ENCODE measurements around the gene RASIP1. TPM values are rescaled to one million over a fixed set of nuclear protein-coding genes. Genes with fewer than 3 reads are reported as not detected.
"Not testable (repeated sequence)": the region's sequence is repeated elsewhere in the genome, so short reads cannot be mapped to it uniquely, and the experiment has no call there.

Gene RASIP1, protein sequence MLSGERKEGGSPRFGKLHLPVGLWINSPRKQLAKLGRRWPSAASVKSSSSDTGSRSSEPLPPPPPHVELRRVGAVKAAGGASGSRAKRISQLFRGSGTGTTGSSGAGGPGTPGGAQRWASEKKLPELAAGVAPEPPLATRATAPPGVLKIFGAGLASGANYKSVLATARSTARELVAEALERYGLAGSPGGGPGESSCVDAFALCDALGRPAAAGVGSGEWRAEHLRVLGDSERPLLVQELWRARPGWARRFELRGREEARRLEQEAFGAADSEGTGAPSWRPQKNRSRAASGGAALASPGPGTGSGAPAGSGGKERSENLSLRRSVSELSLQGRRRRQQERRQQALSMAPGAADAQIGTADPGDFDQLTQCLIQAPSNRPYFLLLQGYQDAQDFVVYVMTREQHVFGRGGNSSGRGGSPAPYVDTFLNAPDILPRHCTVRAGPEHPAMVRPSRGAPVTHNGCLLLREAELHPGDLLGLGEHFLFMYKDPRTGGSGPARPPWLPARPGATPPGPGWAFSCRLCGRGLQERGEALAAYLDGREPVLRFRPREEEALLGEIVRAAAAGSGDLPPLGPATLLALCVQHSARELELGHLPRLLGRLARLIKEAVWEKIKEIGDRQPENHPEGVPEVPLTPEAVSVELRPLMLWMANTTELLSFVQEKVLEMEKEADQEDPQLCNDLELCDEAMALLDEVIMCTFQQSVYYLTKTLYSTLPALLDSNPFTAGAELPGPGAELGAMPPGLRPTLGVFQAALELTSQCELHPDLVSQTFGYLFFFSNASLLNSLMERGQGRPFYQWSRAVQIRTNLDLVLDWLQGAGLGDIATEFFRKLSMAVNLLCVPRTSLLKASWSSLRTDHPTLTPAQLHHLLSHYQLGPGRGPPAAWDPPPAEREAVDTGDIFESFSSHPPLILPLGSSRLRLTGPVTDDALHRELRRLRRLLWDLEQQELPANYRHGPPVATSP
- total RNA-seq = 0.07 and 0.12 TPM in 2 replicates

DNA sequence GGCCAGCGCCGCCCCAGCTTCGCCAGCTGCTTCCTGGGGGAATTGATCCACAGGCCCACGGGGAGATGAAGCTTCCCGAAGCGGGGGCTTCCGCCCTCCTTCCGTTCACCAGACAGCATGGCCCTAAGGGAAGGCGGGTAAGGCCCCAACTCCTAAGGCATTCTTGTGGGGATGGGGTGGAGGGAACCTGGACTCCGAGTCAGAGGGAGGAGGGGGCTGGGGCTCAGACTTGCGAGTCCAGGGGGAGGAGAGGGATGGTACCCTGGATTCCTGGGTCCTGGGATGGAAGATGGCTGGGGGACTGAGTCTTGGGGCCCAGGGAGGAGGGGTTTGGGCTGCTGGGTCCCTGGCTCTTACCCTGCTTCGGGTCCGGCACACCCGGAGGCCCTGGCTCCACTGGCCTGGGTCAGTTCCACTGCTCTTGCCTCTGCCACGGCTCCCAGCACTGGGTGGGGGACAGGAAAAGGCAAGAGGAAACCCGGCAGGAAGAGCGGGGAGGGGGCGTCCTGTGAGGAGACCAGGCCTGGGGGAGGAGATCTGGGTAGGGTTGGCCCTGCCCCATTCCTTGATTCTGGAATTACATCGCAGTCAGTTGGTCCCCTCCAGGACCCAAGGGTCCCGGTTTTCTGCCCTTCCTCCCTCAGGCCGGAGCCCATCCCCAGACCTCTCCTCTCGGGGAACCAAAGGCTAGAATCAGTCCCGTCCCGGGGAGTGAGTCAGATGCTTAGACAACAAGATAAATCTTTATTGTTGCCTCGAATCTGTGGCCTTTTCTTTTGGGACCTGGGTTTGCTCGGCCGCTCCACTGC is at the start of gene RASIP1:
Gene RASIP1, minus strand, starts transcription at position 447 of the 809 bp plus-strand sequence. Its CDS starts 328 bp downstream, at position 119.
- peaks cover 12% of the 10 kb centered on the region for H3K27me3 Mint-ChIP-seq
- intact Hi-C loops (cut with micrococcal nuclease) = no loop called here
- H3K9me3 Mint-ChIP-seq = peaks cover under 1% of the 10 kb centered on the region
- ATAC-seq (ENCODE audit: low read depth) (no peak), DNase-seq (no peak)
- H3K36me3 Mint-ChIP-seq (ENCODE audit: low read depth) = no peaks in the 10 kb centered on the region
- TF ChIP-seq, protein P1, sequence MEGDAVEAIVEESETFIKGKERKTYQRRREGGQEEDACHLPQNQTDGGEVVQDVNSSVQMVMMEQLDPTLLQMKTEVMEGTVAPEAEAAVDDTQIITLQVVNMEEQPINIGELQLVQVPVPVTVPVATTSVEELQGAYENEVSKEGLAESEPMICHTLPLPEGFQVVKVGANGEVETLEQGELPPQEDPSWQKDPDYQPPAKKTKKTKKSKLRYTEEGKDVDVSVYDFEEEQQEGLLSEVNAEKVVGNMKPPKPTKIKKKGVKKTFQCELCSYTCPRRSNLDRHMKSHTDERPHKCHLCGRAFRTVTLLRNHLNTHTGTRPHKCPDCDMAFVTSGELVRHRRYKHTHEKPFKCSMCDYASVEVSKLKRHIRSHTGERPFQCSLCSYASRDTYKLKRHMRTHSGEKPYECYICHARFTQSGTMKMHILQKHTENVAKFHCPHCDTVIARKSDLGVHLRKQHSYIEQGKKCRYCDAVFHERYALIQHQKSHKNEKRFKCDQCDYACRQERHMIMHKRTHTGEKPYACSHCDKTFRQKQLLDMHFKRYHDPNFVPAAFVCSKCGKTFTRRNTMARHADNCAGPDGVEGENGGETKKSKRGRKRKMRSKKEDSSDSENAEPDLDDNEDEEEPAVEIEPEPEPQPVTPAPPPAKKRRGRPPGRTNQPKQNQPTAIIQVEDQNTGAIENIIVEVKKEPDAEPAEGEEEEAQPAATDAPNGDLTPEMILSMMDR (IDR thresholded peaks at IDR 0.05) = no peak
- H3K4me1 Mint-ChIP-seq = peaks cover 20% of the 10 kb centered on the region
- ChIA-PET CTCF (no interaction called here), POLR2A (interaction anchor here (1.1 to 1.5 kb wide), 2 partner anchors 15 to 26 kb away, joined by 4 read pairs; no protein-coding TSS in a partner anchor)
- peak within 1 kb of the TSS; percentile 44 for H3K4me3 Mint-ChIP-seq
- H3K27ac Mint-ChIP-seq = no peak within 1 kb of the TSS

DNA sequence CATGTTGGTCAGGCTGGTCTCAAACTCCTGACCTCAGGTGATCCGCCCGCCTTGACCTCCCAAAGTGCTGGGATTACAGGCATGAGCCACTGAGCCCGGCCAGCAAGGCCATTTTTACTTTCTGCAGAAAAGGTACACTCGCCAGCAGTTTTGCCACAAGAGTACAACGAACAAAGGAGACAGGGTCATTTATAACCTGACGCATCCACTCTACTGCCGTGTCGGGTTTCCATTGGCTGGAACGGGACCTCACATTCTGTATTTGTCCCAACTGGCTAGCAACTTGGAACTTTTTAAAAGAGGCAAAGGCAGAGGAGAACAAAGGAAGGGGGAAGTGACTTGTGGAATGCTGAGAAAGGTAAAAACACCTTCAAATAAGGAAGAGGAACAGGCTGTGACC is 46.9 kb upstream of the RASIP1 start:
- H3K4me3 Mint-ChIP-seq; H3K27me3 Mint-ChIP-seq; DNase-seq; H3K9me3 Mint-ChIP-seq; H3K36me3 Mint-ChIP-seq (ENCODE audit: low read depth); H3K27ac Mint-ChIP-seq; ATAC-seq (ENCODE audit: low read depth); H3K4me1 Mint-ChIP-seq: not testable (repeated sequence)
- intact Hi-C loops (cut with micrococcal nuclease) = loop anchor here (10.0 kb wide), 1 partner anchor 297 kb away; the partner anchor contains the start of gene SNRNP70
- POLR2A ChIA-PET = interaction anchor here (0.7 to 1.4 kb wide), 5 partner anchors 48 to 635 kb away, joined by 3 to 14 read pairs (median 5); partner anchors contain the start of genes CA11 and HSD17B14
- CTCF ChIA-PET = interaction anchor here (0.5 to 10.4 kb wide), 15 partner anchors 8 to 423 kb away, joined by 3 to 272 read pairs (median 5); partner anchors contain the start of genes FTL, HSD17B14 and KCNA7

DNA sequence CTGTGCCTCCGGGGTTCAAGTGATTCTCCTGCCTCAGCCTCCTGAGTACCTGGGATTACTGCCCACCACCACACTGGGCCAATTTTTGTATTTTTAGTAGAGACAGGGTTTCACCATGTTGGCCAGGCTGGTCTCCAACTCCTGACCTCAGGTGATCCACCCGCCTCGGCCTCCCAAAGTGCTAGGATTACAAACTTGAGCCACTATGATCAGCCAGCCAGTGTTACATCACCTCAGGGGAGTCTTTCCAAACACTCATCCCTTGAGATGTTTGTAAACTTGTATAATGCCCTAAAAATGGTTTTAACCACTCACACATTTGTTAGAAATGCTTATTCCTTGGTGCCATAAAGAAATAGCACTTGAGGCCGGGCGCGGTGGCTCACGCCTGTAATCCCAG is 46.0 kb upstream of the RASIP1 start:
- H3K4me1 Mint-ChIP-seq = peaks cover 14% of the 10 kb centered on the region
- H3K9me3 Mint-ChIP-seq; H3K27ac Mint-ChIP-seq; H3K27me3 Mint-ChIP-seq; POLR2A ChIA-PET; DNase-seq; ATAC-seq (ENCODE audit: low read depth); H3K36me3 Mint-ChIP-seq (ENCODE audit: low read depth); H3K4me3 Mint-ChIP-seq: not testable (repeated sequence)
- CTCF ChIA-PET = interaction anchor here (0.7 to 10.4 kb wide), 3 partner anchors 54 to 124 kb away, joined by 3 to 272 read pairs (median 9); partner anchors contain the start of gene HSD17B14
- intact Hi-C loops (cut with micrococcal nuclease) = loop anchor here (10.0 kb wide), 1 partner anchor 298 kb away; the partner anchor contains the start of gene SNRNP70

DNA sequence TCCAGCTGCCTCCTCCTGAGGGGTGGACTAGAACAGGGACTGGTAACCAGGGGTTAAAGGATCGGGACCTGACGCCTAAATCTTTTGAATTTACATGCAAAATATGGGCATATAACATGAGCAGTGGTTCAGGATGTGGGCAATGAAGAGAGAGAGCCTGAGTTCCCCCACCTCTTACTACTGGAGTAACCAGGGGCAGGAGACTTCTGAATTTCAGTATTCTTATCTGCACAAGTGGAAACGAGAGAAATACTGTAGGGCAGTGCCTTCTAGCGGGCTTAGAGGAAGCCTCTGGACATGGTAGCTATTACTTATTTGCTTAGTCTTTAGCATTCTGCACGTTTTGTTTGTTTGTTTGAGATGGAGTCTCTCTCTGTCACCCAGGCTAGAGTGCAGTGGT is 44.1 kb upstream of the RASIP1 start:
- CTCF ChIA-PET = interaction anchor here (1.6 to 2.3 kb wide), 2 partner anchors 53 to 58 kb away, joined by 4 to 9 read pairs; no protein-coding TSS in a partner anchor
- peaks cover 24% of the 10 kb centered on the region for H3K4me1 Mint-ChIP-seq
- TF ChIP-seq, protein P1 (IDR thresholded peaks at IDR 0.05) = no peak
- no peaks in the 10 kb centered on the region for H3K36me3 Mint-ChIP-seq (ENCODE audit: low read depth)
- POLR2A ChIA-PET = interaction anchor here (0.6 kb wide), 1 partner anchor 408 kb away, joined by 7 read pairs; no protein-coding TSS in a partner anchor
- no peaks in the 10 kb centered on the region for H3K9me3 Mint-ChIP-seq
- no peaks in the 10 kb centered on the region for H3K27me3 Mint-ChIP-seq
- DNase-seq (no peak), ATAC-seq (ENCODE audit: low read depth) (no peak)
- H3K27ac Mint-ChIP-seq = no peak overlapping the region
- intact Hi-C loops (cut with micrococcal nuclease) = loop anchor here (10.0 kb wide), 1 partner anchor 300 kb away; the partner anchor contains the start of gene SNRNP70
- H3K4me3 Mint-ChIP-seq = no peak overlapping the region

DNA sequence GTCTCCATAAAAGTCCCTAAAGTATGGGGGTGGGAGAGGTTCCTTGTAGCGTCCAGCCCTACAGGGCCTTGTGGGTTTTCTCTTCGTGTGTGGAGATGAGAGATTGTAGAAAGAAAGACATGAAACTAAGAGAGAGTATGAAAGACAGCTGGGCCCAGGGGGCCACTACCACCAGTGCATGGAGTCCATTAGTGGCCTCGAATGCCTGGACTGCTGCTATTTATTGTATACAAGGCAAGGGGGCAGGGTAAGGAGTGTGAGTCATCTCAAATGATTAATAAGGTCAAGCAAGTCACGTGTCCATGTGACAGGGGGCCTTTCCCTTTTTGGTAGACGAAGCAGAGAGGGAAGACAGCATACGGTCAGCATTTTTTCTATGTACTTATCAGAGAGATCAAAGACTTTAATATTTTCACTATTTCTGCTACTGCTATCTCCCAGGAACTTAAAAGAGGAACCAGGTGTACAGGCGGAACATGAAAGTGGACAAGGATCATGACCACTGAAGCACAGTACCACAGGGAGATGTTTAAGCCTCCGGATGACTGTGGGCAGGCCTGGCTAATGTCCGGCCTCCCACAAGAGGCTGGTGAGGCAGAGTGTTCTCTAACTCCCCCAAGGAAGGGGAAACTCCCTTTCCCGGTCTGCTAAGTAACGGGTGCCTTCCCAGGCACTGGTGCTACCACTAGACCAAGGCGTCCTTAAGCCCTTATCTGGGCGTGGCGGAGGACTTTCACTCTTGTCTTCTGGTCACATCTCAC is 40.4 kb upstream of the RASIP1 start:
- Mint-ChIP-seq H3K9me3 (no peaks in the 10 kb centered on the region), H3K36me3 (ENCODE audit: low read depth) (no peaks in the 10 kb centered on the region), H3K4me3 (no peak overlapping the region), H3K4me1 (peaks cover 22% of the 10 kb centered on the region), H3K27ac (peak overlapping the region; percentile 51), H3K27me3 (no peaks in the 10 kb centered on the region)
- DNase-seq = no peak
- ATAC-seq (ENCODE audit: low read depth) = no peak
- TF ChIP-seq, protein P1 (IDR thresholded peaks at IDR 0.05) = no peak
- intact Hi-C loops (cut with micrococcal nuclease) = loop anchor here (2.0 to 10.0 kb wide), 2 partner anchors 28 to 304 kb away; partner anchors contain the start of genes FUT1 and SNRNP70
- POLR2A ChIA-PET = interaction anchor here (1.3 kb wide), 1 partner anchor 62 kb away, joined by 5 read pairs; no protein-coding TSS in a partner anchor
- CTCF ChIA-PET = no interaction called here

All from activated B cell treated with CpG ODN at 0.5 μM for 24 hours (primary cell).